Measurements from ENCODE around the gene MAP3K5.
A peak's percentile ranks its signal among the peaks of the same experiment; 100 is the strongest.

The MAP3K5 gene

GRCh38 chr6:136635615-136636014 is 156.7 kb downstream of the MAP3K5 start:
- no peak for DNase-seq

GRCh38 chr6:136633355-136633754 is 158.9 kb downstream of the MAP3K5 start:
- DNase-seq = no peak

- peak; percentile 7 for DNase-seq
Observed at GRCh38 chr6:136628996-136629395, 163.3 kb downstream of the MAP3K5 start.

- no peak for DNase-seq
Observed at GRCh38 chr6:136627191-136627590, 165.1 kb downstream of the MAP3K5 start.

- no peak for DNase-seq
Observed at GRCh38 chr6:136625293-136625692, 167.0 kb downstream of the MAP3K5 start.

GRCh38 chr6:136624347-136624746 is 167.9 kb downstream of the MAP3K5 start:
- no peak for DNase-seq

GRCh38 chr6:136618086-136618485 is 174.2 kb downstream of the MAP3K5 start:
- no peak for DNase-seq

GRCh38 chr6:136616527-136616926 is 175.8 kb downstream of the MAP3K5 start:
- DNase-seq = no peak

- no peak for DNase-seq
Observed at GRCh38 chr6:136614994-136615393, 177.3 kb downstream of the MAP3K5 start.

- DNase-seq = no peak
Observed at GRCh38 chr6:136614350-136614749, 177.9 kb downstream of the MAP3K5 start.

GRCh38 chr6:136613477-136613876 is 178.8 kb downstream of the MAP3K5 start:
- peak; percentile 26 for DNase-seq

- DNase-seq = no peak
Observed at GRCh38 chr6:136612666-136613389, 179.4 kb downstream of the MAP3K5 start.

GRCh38 chr6:136611746-136612145 is 180.5 kb downstream of the MAP3K5 start:
- DNase-seq = no peak

- DNase-seq = no peak
Observed at GRCh38 chr6:136611133-136611532, 181.1 kb downstream of the MAP3K5 start.

- DNase-seq = peak; percentile 100
Observed at GRCh38 chr6:136609873-136610706, 182.2 kb downstream of the MAP3K5 start.

- peak; percentile 7 for DNase-seq
Observed at GRCh38 chr6:136608991-136609390, 183.3 kb downstream of the MAP3K5 start.

GRCh38 chr6:136607932-136608772 is 184.1 kb downstream of the MAP3K5 start:
- DNase-seq = peak; percentile 37

GRCh38 chr6:136607204-136607931 is 184.9 kb downstream of the MAP3K5 start:
- peak; percentile 16 for DNase-seq

GRCh38 chr6:136604928-136605510 is 187.3 kb downstream of the MAP3K5 start:
- peak; percentile 87 for DNase-seq

- DNase-seq = no peak
Observed at GRCh38 chr6:136604328-136604825, 187.9 kb downstream of the MAP3K5 start.

- DNase-seq = no peak
Observed at GRCh38 chr6:136600818-136601217, 191.5 kb downstream of the MAP3K5 start.
